NCI-H2107 treated with DMSO at 0.1 percent for 48 hours (cell line): Measurements from ENCODE around the gene RBM15B.
"Not testable (repeated sequence)": the region's sequence is repeated elsewhere in the genome, so short reads cannot be mapped to it uniquely, and the experiment has no call there.

Source experiments
- DNase-seq: peaks from one replicate; lab custom pipeline; 2025; ENCODE audit not compliant: unreplicated experiment; lab: John Stamatoyannopoulos, UW

The RBM15B gene

GRCh38 chr3:51378065-51378464 is 13.0 kb upstream of the RBM15B start:
- no peak for DNase-seq

DNA sequence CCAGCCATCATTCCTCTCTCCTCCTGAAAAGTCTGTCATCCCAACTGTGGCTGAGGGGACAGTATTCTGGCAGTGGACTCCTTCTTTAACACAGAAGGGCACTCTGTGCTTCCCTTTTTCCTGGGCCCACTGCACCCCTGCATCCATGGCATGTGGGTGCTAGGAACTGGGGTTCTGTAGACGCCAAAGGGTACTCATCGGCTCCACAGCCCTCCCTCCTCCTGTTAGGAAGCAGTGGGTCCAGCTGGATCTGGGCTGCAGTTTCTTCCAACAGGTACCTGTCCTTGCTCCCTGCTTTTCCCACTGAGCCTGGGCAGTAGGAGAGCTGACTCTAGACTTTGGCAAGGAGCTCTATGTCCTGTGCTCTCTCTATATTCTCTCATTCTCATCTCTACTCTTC is 12.4 kb upstream of the RBM15B start:
- DNase-seq = no peak

DNA sequence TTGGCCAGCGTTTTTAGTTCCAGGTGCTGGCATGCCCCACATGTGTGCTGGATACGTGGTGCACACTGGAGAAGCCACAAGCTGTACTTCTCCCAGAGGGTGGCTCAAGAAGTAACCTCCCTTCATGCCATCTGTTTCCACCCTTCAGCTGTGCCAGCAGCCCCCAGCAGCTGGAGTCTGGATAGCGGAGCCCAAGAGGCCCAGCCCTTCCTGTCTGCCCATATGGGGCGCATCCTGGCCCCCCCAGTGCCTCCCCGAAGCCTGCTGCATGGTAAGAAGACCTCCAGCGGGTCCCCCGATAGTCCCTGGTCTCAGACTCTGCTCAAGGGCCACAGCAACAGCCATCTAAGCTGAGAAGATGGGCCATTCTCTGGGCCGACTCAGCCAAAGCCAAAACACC is 11.8 kb upstream of the RBM15B start:
- no peak for DNase-seq

- DNase-seq = no peak
These were observed 11.2 kb upstream of the RBM15B start for GRCh38 chr3:51379746-51380455.

GRCh38 chr3:51380601-51381332 is 10.3 kb upstream of the RBM15B start:
- DNase-seq = no peak

GRCh38 chr3:51381333-51381705 is 9.8 kb upstream of the RBM15B start:
- no peak for DNase-seq

DNA sequence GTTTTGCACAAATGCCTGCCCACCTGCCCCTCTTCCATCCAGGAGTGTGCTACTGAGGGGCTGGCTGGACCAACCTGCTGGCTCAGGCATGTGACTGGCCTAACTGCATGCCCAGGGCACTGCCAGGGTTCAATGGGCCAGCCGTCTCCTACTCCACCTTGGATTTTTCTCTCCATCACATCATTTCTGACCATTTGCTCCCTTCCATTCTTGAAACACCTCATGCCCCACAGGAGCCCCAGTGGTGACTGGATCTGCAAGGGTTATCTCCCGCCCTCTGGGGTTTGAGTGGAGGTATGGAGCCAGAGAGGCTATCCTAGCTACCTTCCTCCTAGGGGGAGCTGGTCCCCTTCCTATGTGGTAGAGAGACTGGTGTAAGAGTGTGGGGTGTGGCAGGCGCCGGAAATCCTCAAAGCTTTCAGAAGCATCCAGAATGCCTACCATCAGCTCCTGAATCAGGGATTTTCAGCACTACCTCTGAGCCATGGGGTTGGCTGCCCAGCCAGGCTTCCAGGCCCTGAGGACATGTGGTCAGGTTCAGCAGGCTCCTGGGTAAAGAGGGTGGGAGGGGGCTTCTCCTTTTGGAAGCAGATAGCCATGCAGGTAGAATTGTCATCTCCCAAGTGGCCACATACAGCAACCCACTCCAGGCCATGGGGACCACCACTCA is 8.9 kb upstream of the RBM15B start:
- no peak for DNase-seq

DNA sequence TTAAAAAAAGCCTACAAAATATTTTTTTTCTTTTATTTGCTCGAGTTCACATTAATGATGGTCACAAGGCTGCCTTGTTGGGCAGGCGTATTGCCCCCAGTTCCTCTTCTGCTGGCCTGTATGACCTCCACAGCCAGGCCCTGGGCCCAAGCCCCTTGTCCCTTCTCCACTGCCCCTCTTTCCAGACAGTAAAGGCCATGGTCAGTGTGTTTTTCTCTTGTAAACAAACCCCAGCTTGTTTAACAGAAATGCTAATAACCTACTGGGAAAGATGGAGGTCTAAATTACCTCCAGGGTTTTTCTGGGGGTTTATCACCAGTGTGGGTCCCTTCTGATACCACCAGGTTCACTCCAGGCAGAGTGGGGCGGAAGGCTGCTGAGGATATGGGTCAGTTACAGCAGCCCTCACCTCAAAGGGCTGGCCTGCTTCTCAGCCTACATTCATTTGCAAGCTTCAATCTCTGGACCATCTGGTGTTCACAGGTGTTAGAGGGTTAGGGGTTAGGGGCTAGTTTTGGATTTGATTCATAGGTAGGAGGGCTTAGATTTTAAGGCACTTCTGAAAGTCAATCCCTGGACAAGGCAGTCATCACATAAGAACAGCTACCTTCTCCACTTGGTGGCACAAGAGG is 8.0 kb upstream of the RBM15B start:
- no peak for DNase-seq

GRCh38 chr3:51384055-51384725 is 6.9 kb upstream of the RBM15B start:
- DNase-seq = no peak

DNA sequence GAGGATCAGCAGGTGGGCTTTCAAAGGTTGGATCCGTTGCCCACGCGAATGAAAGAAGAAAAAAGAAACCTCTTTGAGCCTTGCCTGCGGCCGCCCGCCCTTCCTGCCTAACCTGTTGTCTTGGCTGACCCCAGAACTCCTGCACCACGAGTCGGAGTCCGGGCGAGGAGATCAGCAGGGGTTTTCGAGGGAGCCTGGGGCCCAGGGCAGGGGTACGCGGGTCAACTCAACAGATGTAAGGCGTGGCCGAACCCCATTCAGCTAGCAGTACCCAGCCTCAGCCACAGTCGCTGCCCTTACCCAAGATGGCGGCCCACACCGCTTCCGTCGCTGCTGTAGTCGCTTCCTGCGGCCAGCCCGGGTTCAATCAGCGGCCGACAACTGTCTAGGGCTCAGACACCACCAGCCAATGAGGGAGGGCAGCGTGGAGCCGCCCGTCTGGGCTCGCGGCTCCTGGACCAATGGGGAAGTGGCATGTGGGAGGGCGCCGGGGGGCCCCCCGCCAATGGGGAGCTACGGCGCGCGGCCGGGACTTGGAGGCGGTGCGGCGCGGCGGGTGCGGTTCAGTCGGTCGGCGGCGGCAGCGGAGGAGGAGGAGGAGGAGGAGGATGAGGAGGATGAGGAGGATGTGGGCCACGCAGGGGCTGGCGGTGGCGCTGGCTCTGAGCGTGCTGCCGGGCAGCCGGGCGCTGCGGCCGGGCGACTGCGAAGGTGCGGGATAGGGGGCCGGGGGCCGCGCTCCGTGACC is 6.2 kb upstream of the RBM15B start, which contains the start of gene MANF:
MANF (plus strand) TSS at position 566 of the 748 bp plus-strand sequence; CDS start at position 618, 52 bp downstream.
- peak; percentile 80 for DNase-seq

GRCh38 chr3:51385621-51386091 is 5.4 kb upstream of the RBM15B start:
- no peak for DNase-seq

DNA sequence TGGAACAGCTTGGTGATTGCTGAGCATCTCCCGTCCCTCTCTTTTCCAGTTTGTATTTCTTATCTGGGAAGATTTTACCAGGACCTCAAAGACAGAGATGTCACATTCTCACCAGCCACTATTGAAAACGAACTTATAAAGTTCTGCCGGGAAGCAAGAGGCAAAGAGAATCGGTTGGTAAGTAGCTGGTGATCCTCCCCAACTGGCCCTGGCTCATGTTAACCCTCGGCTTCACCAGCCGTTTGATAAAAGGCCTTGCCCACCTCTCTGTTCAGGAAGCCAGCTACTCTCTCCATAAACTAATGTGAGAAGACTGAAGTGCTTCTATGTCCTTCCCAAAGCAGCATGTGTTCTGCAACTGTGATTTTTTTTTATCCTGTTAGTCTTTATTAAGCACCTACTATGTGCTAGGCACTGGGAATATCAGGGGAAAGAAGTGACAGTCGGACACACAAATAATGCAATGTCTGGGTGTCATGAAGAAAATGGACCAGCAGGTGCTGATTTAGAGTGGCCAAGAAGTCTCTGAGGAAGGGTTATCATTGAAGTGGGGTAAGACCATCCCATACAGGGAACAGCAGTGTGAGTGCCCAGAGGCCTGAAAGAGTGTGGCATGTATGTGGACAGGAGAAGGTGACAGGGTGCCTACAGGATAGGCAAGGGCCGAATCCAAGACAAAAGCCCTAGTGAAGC is 4.8 kb upstream of the RBM15B start:
- DNase-seq = no peak

GRCh38 chr3:51386852-51387229 is 4.2 kb upstream of the RBM15B start:
- no peak for DNase-seq

DNA sequence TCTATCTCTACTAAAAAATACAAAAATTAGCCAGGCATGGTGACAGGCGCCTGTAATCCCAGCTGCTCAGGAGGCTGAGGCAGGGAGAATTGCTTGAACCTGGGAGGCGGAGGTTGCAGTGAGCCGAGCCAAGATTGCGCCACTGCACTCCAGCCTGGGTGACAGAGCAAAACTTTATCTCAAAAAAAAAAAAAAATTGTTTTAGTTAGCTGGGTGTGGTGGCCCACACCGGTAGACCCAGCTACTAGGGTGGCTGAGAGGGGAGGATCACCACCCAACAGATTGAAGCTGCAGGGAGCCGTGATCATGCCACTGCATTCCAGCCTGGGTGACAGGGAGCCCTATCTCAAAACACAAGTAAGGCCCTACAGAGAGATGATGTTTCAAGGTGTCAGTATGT is 3.8 kb upstream of the RBM15B start:
- DNase-seq = not testable (repeated sequence)

DNA sequence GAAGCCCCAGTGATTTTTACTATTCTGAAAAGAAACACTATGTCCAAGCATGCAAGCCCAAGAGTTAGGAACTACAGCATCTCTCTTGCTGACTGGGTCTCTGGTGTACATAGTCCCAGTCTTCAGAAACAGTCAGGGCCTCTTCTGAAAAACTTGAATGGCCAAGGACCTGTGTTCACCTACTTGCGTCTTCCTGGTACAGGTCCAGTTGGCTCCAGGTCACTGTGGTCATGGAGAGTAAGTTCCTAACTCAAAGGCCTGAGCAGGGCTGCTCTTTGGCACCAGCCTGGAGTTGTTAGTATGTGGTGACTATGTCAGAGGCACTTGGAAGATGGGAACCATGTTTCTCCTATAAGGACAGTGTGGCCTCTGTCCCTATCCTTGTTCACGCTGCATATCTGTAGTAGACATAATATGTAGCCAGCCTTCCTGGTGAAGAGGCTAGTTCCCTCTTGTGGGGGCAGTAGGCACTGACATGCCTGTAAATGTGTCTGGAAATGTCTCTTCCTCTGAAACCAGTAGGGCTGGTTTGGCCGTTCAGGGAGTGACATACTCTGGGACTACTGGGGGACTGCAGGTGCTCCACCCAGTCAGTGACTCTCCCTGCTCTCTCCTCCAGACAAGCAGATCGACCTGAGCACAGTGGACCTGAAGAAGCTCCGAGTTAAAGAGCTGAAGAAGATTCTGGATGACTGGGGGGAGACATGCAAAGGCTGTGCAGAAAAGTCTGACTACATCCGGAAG is 2.6 kb upstream of the RBM15B start:
- DNase-seq = no peak

DNA sequence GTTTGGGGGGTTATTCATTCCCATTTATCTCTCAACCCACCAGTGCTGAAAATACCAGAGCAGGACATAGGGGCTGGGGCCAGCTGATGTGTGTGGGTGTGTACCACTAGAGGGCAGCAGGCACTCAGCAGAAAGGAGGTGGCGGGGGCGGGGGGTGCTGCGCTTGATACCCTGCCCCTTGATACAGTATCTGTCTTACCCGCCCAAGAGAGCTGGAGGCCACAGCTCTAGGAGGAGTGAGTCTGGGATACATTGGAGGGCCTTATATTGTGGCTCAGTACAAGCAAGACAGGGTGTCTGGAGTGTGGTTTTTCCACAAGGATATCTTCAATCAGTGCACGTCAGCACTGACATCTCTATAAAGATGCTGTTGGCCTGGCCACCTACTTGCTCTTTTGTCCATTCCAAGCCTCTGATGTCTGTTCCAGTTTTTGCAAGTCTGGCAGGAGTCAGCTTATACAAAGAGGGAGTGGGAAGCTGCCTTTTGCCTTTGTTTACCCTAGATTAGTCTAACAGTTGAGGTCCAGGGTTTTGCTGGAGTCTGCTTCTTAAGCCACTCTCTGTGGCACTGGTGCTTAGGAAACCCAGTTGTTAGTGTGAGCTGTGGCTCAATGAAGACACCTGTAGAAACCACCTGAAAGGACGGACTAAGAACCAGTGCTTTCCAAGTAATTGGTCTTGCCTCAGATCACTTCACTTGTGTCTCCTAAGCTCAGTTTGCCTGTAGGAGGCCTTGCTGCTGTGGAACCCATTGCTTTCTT is 1.5 kb upstream of the RBM15B start:
- no peak for DNase-seq

DNA sequence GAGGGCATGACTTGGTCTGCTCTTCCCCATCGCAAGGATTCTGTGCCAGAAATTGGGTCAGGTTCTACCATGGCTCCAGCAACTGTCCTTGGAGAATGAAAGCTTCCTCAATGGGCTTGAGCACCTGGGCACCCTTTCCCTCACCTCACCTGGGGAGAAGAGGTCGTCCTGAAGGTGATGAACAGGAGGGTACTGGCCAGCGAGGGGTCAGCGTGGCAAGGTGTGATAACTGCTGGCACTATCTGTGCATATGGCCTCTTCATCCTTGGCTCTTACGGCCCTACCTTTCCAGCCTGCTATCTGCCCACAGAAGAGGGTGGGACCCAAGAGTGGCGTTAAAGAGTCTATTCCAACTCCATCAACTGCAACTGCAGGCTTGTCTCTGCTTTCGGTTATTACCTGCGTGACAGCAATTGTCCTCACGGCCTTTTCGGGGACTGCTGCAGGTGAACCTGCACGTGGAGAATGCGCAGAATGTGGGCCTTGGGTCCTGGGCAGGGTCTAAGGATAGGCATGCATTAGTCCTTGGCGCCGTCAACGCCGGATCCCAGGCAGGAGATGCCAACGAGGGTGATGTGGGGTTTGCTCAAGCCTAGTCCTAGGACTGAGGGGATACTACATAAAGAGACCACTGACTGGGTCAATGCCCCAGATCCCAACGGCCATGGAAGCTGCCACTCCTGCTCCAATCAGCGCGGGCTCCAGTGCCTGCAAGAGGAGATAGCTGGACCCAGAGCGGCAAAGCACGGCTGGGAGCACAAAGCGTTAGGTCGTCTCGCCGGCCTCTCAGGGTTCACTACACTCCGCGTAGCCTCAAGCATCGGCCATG is 625 bp upstream of the RBM15B start:
- DNase-seq = no peak
